K562 (cell line): ENCODE results near the gene SLC25A15. TPM values are rescaled to one million over a fixed set of nuclear protein-coding genes. Genes with fewer than 3 reads are reported as not detected.

Experiments used
- ATAC-seq: fragments of 200-7000 bp; cut with Tn5 transposase; 3 replicates; pipeline ENCODE4 v1.9.1; 2020; ENCODE audit warnings: moderate library complexity
- BruUV-seq: library from RNA; stranded (reverse); fragments of 400-500 nt; replicated peaks from 2 replicates; lab custom pipeline; 2021; lab: Mats Ljungman, UMichigan
- CTCF ChIA-PET: fragments of 300-600 bp; formaldehyde crosslinking; extraction: SDS; loops from one replicate; lab custom pipeline; 2021; ENCODE audit warnings: low intra/inter-chr PET ratio; lab: Yijun Ruan, JAX
- POLR2A ChIA-PET: fragments of 300-600, 350-650 bp; sonication (Branson Sonifier 250); formaldehyde crosslinking; extraction: SDS; loops from one replicate; lab custom pipeline; 2021; ENCODE audit warnings: antibody characterized with exemption, inconsistent platforms; lab: Yijun Ruan, JAX
- DNase-seq, 4 experiments: peaks; one replicate each; pipeline versions ENCODE4 v3.0.0 to v3.0.0-alpha.2; 2011 to 2018; ENCODE audit warnings: low spot score in 3 of 4, mixed read lengths in 3 of 4; ENCODE audit errors: extremely low read depth in 1 of 4
- FAIRE-seq: peaks from 2 replicates; lab custom pipeline; 2011; peaks lifted over from hg19 to GRCh38; lab: Jason Lieb, UNC
- H2AFZ ChIP-seq: 2 replicates; pipeline ENCODE4 v1.6.0; 2011; ENCODE audit warnings: low read depth, low read length, control low read depth, inconsistent platforms
- H3K27ac ChIP-seq: fragments of 200-600 bp; 3 replicates; pipeline ENCODE4 v1.8.0; 2011; ENCODE audit warnings: low read depth, mild to moderate bottlenecking, control low read depth, inconsistent platforms, low read length, moderate library complexity, mixed read lengths; ENCODE audit errors: extremely low read depth
- H3K27me3 ChIP-seq, 2 experiments: fragments of 300-600 bp in 1 of 2; 2 replicates in 1 of 2; 3 replicates in 1 of 2; pipeline versions ENCODE4 v1.6.0 to v1.8.0; 2011; ENCODE audit warnings: inconsistent platforms in 2 of 2, low read length in 2 of 2, mild to moderate bottlenecking in 1 of 2, mixed read lengths in 1 of 2, moderate library complexity in 1 of 2; ENCODE audit not compliant: control insufficient read depth in 2 of 2, insufficient read depth in 2 of 2
- H3K36me3 ChIP-seq: fragments of 300-600 bp; 3 replicates; pipeline ENCODE4 v1.8.0; 2011; ENCODE audit warnings: mild to moderate bottlenecking, low read length, inconsistent platforms; ENCODE audit not compliant: control insufficient read depth, insufficient read depth
- H3K4me1 ChIP-seq, 2 experiments: fragments of 200-600 bp in 1 of 2; replicated peaks in 1 of 2; 2 replicates in 1 of 2; 3 replicates in 1 of 2; pipeline versions ENCODE4 v1.5.1 to v1.8.0; 2011; ENCODE audit warnings: inconsistent platforms in 2 of 2, low read length in 2 of 2, mild to moderate bottlenecking in 1 of 2, mixed read lengths in 1 of 2, moderate library complexity in 1 of 2; ENCODE audit not compliant: control insufficient read depth in 2 of 2, insufficient read depth in 2 of 2
- H3K4me2 ChIP-seq: 2 replicates; pipeline ENCODE4 v1.6.1; 2011; ENCODE audit warnings: low read length, control low read depth, inconsistent platforms, mixed read lengths; ENCODE audit not compliant: insufficient read depth
- H3K4me3 ChIP-seq: fragments of 200-600 bp; sonication (generic), shearing (Covaris generic); 2 replicates; pipeline ENCODE4 v1.5.1; 2016; ENCODE audit warnings: control low read depth, inconsistent platforms
- H3K79me2 ChIP-seq: fragments of 200-600 bp; 3 replicates; pipeline ENCODE4 v1.8.0; 2011; ENCODE audit warnings: low read length, inconsistent platforms; ENCODE audit not compliant: control insufficient read depth, insufficient read depth
- H3K9ac ChIP-seq, 2 experiments: 2 replicates each; pipeline versions ENCODE4 v1.6.0 to v1.6.1; 2011; ENCODE audit warnings: low read depth in 2 of 2, low read length in 2 of 2, control low read depth in 1 of 2, inconsistent platforms in 1 of 2, mild to moderate bottlenecking in 1 of 2, mixed read lengths in 1 of 2; ENCODE audit not compliant: insufficient read depth in 1 of 2
- H3K9me1 ChIP-seq: one replicate; pipeline ENCODE4 v1.6.0; 2011; ENCODE audit warnings: inconsistent platforms, mild to moderate bottlenecking, low read length, moderate library complexity; ENCODE audit not compliant: control insufficient read depth, insufficient read depth
- H3K9me3 ChIP-seq: replicated peaks from 2 replicates; pipeline ENCODE4 v1.5.1; 2011; ENCODE audit warnings: low read depth, low read length, inconsistent platforms; ENCODE audit not compliant: control insufficient read depth, insufficient read depth
- H4K20me1 ChIP-seq: replicated peaks from 2 replicates; pipeline ENCODE4 v1.6.1; 2011; ENCODE audit warnings: low read length, inconsistent platforms, mixed read lengths; ENCODE audit not compliant: control insufficient read depth, insufficient read depth
- ATF2 ChIP-seq: sonication (generic); formaldehyde crosslinking; IDR thresholded peaks from 2 replicates; pipeline ENCODE4 v1.8.1; 2022; ENCODE audit warnings: missing genetic modification reagents
- ATF4 ChIP-seq: fragments of 450-650 bp; formaldehyde crosslinking; IDR thresholded peaks from 2 replicates; pipeline ENCODE4 v1.4.0; 2022; ENCODE audit warnings: mild to moderate bottlenecking, moderate library complexity
- BCLAF1 ChIP-seq, 2 experiments: fragments of 450-650 bp in 1 of 2; IDR thresholded peaks; 2 replicates each; pipeline ENCODE4 v1.6.1; 2011 to 2017; ENCODE audit warnings: low read depth in 2 of 2, antibody characterized with exemption in 1 of 2, borderline replicate concordance in 1 of 2, low read length in 1 of 2, mild to moderate bottlenecking in 1 of 2, mixed read lengths in 1 of 2; ENCODE audit not compliant: control insufficient read depth in 1 of 2
- ELK3 ChIP-seq: fragments of 450-650 bp; formaldehyde crosslinking; IDR thresholded peaks from 2 replicates; pipeline ENCODE4 v1.4.0; 2020; ENCODE audit warnings: mild to moderate bottlenecking
- ETS1 ChIP-seq: conservative IDR thresholded peaks from 2 replicates; pipeline ENCODE4 v1.6.1; 2011; ENCODE audit warnings: low read depth, mild to moderate bottlenecking, low read length; ENCODE audit not compliant: control insufficient read depth
- LEF1 ChIP-seq: fragments of 450-650 bp; IDR thresholded peaks from 2 replicates; pipeline ENCODE4 v1.6.1; 2016; ENCODE audit warnings: mild to moderate bottlenecking
- MTA1 ChIP-seq: fragments of 450-650 bp; IDR thresholded peaks from 2 replicates; pipeline ENCODE4 v1.6.1; 2017; ENCODE audit warnings: borderline replicate concordance
- MXD1 ChIP-seq: fragments of 250-450 bp; sonication (Bioruptor Pico); IDR thresholded peaks from 2 replicates; pipeline ENCODE4 v1.8.0; 2021; ENCODE audit warnings: borderline replicate concordance, mild to moderate bottlenecking, moderate library complexity; ENCODE audit not compliant: poor library complexity, severe bottlenecking
- PHF8 ChIP-seq: fragments of 200-600 bp; sonication (generic); IDR thresholded peaks from 2 replicates; pipeline ENCODE4 v1.6.1; 2012; ENCODE audit warnings: mixed run types, mild to moderate bottlenecking, inconsistent platforms, low read length, moderate library complexity, borderline replicate concordance
- TGIF2 ChIP-seq: sonication (generic); formaldehyde crosslinking; IDR thresholded peaks from 2 replicates; pipeline ENCODE4 v1.8.1; 2022; ENCODE audit warnings: mild to moderate bottlenecking, missing genetic modification reagents, moderate library complexity
- ZBTB7A ChIP-seq: IDR thresholded peaks from 2 replicates; pipeline ENCODE4 v1.6.1; 2011; ENCODE audit warnings: low read depth, mild to moderate bottlenecking, low read length, moderate library complexity, borderline replicate concordance; ENCODE audit not compliant: control insufficient read depth
- ZKSCAN1 ChIP-seq: fragments of 150-350 bp; IDR thresholded peaks from 2 replicates; pipeline ENCODE4 v1.6.1; 2016; ENCODE audit warnings: low read depth, low read length
- ZNF431 ChIP-seq: sonication (generic); formaldehyde crosslinking; IDR thresholded peaks from 2 replicates; pipeline ENCODE4 v1.8.0; 2022; ENCODE audit warnings: mild to moderate bottlenecking, missing genetic modification reagents
- ZNF668 ChIP-seq: fragments of 250-450 bp; sonication (Bioruptor Pico); IDR thresholded peaks from 2 replicates; pipeline ENCODE4 v1.8.0; 2022; ENCODE audit warnings: mild to moderate bottlenecking, inconsistent platforms
- WGBS: fragments of 100-300 bp; shearing (Covaris generic); methylation state at CpG from one replicate; pipeline ENCODE4 v1.1.6; 2016; ENCODE audit warnings: low coverage, mixed read lengths; ENCODE audit not compliant: insufficient coverage; ENCODE audit errors: missing lambda C conversion rate; 5-methylcytosine and 5-hydroxymethylcytosine counted together
- in situ Hi-C: fragments of 300-500 bp; cut with MboI; formaldehyde crosslinking; loops from 4 replicates; pipeline ENCODE4 v1.15.0; 2018; ENCODE audit warnings: inconsistent platforms, mixed read lengths
- intact Hi-C: fragments of 100-400 bp; cut with micrococcal nuclease; formaldehyde crosslinking; loops from 2 replicates; pipeline ENCODE4 v1.14.2; 2022
- polyA plus RNA-seq, 8 experiments: library from polyadenylated mRNA; depleted of rRNA in 4 of 8; stranded (reverse) in 5 of 8; unstranded in 3 of 8; fragments of >200 nt; fragmentation: Nextera tagmentation in 2 of 8; fragmentation: Illumina TruSeq in 1 of 8; extraction: Ambion mirVana in 2 of 8; extraction: Trizol in 1 of 8; gene quantifications; 2 replicates each; pipeline versions ENCODE4 v1.2.1 to v1.2.3, GENCODE V29; 2011 to 2014; ENCODE audit warnings: inconsistent platforms in 1 of 8, missing spikeins in 1 of 8
- total RNA-seq, 7 experiments: library from RNA; depleted of rRNA in 6 of 7; stranded (reverse); fragments of >200 nt in 6 of 7; fragmentation: Illumina TruSeq in 2 of 7; extraction: Trizol in 2 of 7; gene quantifications; 2 replicates each; pipeline versions ENCODE4 v1.2.1 to v1.2.3, GENCODE V29; 2011 to 2021; ENCODE audit warnings: low replicate concordance in 1 of 7

Gene SLC25A15
- total and polyA plus RNA-seq, 9 of the 15 experiments (the other 6 are each of a cell fraction or from before 2014, with no cell fraction given): 3.5 to 30.5 (median 20.3) TPM

- ChIA-PET POLR2A (no interaction called here), CTCF (no interaction called here)
- no peak for FAIRE-seq
- no peak for TF ChIP-seq PHF8
- no peak for TF ChIP-seq BCLAF1 (IDR thresholded peaks at IDR 0.05; ENCODE audit: borderline replicate concordance in 1 of 2, control insufficient read depth in 1 of 2, low read depth in 2 of 2, low read length in 1 of 2)
- TF ChIP-seq ZBTB7A: no peak
- TF ChIP-seq ZNF431 (CRISPR knock-in tag): no peak
- TF ChIP-seq LEF1: no peak
- TF ChIP-seq TGIF2 (CRISPR knock-in tag): no peak
- no peak for TF ChIP-seq ETS1
- TF ChIP-seq ZNF668: no peak
- no peak for TF ChIP-seq ATF4 (CRISPR knock-in tag)
- no peak for TF ChIP-seq MTA1
- no peak for TF ChIP-seq ELK3 (CRISPR knock-in tag)
- TF ChIP-seq MXD1 (CRISPR knock-in tag): no peak
- TF ChIP-seq ATF2 (CRISPR knock-in tag): no peak
- no peak for TF ChIP-seq ZKSCAN1
Observed at GRCh38 chr13:40756042-40756441, 33.4 kb upstream of the SLC25A15 start.

More at GRCh38 chr13:40756042-40756441, 33.4 kb upstream of the SLC25A15 start:
- Histone ChIP-seq H4K20me1 (no peaks in the 10 kb centered on the region), H3K4me1 (no peaks in the 10 kb centered on the region), H3K9ac (no peak overlapping the region), H3K27ac (no peak overlapping the region), H3K9me1 (no peaks in the 10 kb centered on the region), H3K4me2 (no peak overlapping the region), H3K27me3 (no peaks in the 10 kb centered on the region), H3K9me3 (no peaks in the 10 kb centered on the region), H3K36me3 (peaks cover 45% of the 10 kb centered on the region; the same call in 2 of the 3 replicates), H3K79me2 (no peaks in the 10 kb centered on the region), H3K4me3 (no peak overlapping the region), H2AFZ (no peak overlapping the region)
- 40% methylated on average over 1 of the region's 1 CpG for WGBS
- intact Hi-C loops (no loop called here), in situ Hi-C loops (no loop called here)
- BruUV-seq: no TSS peak
- DNase-seq (no peak), ATAC-seq (no peak)
